ENCODE results near the gene MKLN1. TPM values are rescaled to one million over a fixed set of nuclear protein-coding genes. Genes with fewer than 3 reads are reported as not detected.
A peak's percentile ranks its signal among the peaks of the same experiment; 100 is the strongest.

Gene MKLN1
- polyA plus RNA-seq, 1 of the 3 experiments (the other 2 are of a cell fraction) = 11.0 TPM

DNA sequence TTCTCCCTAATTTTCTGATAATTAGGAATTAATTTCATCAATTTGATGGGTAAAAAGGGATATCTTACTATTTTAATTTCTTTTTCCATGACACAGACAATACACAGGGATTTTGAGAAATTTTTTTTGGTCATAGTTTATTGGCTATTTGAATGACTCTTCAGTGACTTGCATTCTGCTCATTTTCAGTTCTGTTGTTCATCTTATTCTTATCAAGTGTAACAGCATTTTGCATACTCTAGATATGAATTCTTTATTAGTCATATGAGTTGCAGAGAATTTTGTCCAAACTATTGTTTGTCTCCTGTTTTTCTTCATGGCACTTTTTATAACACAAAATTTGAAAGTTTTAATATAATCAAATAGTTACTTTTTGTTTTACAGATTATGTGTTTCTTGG lies 41.7 kb downstream of the MKLN1 start:
- POLR2A ChIA-PET = no interaction called here

DNA sequence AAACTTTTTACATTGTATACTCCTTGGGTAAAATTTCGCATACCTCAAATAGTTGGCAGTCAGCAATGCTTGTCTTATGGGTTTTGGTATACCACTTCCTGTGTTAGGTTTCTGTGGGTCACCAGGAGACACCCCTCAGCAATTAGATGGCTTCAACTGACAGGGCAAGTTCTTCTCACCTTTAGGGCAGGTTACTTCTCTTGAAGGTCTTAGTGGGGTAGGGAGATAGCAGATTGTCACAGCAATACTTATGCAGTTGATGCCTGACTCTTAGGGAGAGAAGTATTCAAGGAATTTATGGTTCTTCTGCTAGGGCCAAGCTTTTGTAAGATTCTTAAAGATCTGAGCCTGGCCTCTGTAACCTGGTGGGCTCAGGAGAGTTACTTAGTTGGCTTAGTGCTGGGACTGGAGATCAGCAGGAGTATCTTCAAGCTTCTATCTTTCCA lies 42.9 kb downstream of the MKLN1 start:
- no peaks in the 10 kb centered on the region for H3K9me3 ChIP-seq
- CTCF ChIA-PET = interaction anchor here (0.7 to 1.3 kb wide), 4 partner anchors 9 to 26 kb away, joined by 3 to 4 read pairs (median 4); no protein-coding TSS in a partner anchor
- no peak overlapping the region for H3K4me2 ChIP-seq
- H4K20me1 ChIP-seq (ENCODE audit: insufficient read depth) = peaks cover 85% of the 10 kb centered on the region
- peaks cover 3% of the 10 kb centered on the region; the same call in 1 of the 2 replicates for H3K9me2 ChIP-seq
- no peak for DNase-seq
- H3K36me3 ChIP-seq (replicated peaks in 1 of 2; ENCODE audit: control insufficient read depth in 1 of 2, insufficient read depth in 2 of 2, low read length in 1 of 2) = peaks cover 4 to 17% of the 10 kb centered on the region in 2 experiments
- H3K9ac ChIP-seq = no peak overlapping the region
- H3K79me2 ChIP-seq (ENCODE audit: insufficient read depth) = peaks cover 100% of the 10 kb centered on the region
- no peak overlapping the region for H3K4me3 ChIP-seq (ENCODE audit: low read depth in 2 of 2, low read length in 1 of 2)
- H3F3A ChIP-seq (replicated peaks; ENCODE audit: insufficient read depth) = peaks cover 26% of the 10 kb centered on the region
- H3K27ac ChIP-seq (ENCODE audit: low read depth in 2 of 2, low read length in 1 of 2) = peak overlapping the region; percentile 44 to 56; a peak in 3 of 4 replicates
- peaks cover 9 to 22% of the 10 kb centered on the region in 2 experiments for H3K4me1 ChIP-seq (ENCODE audit: control insufficient read depth in 1 of 2, insufficient read depth in 2 of 2, low read depth in 1 of 2, low read length in 1 of 2)
- H2AFZ ChIP-seq (ENCODE audit: low read depth) = no peak overlapping the region
- no peaks in the 10 kb centered on the region for H3K27me3 ChIP-seq (ENCODE audit: insufficient read depth)
- peak; percentile 46; the same call in 1 of the 2 replicates for TF ChIP-seq TEAD4 (IDR thresholded peaks at IDR 0.05; ENCODE audit: borderline replicate concordance, insufficient read depth)
- TF ChIP-seq FOSL2 (IDR thresholded peaks at IDR 0.05; ENCODE audit: borderline replicate concordance, low read depth) = no peak
- TF ChIP-seq GATA2 (CRISPR knock-in tag; IDR thresholded peaks at IDR 0.05) = no peak
- peak; percentile 6; the same call in 1 of the 2 replicates for TF ChIP-seq JUND (IDR thresholded peaks at IDR 0.05)
- TF ChIP-seq NFIC (IDR thresholded peaks at IDR 0.05; ENCODE audit: borderline replicate concordance) = peak; percentile 59; the same call in 1 of the 2 replicates
- no peak for TF ChIP-seq FOXM1 (IDR thresholded peaks at IDR 0.05; ENCODE audit: low read depth)
- POLR2A ChIA-PET = no interaction called here
- 79% methylated on average over 1 of the region's 1 CpG for WGBS (ENCODE audit: low lambda C conversion rate)

More for the DNA sequence above, 41.7 kb downstream of the MKLN1 start:
- H3K9me2 ChIP-seq = peaks cover 3% of the 10 kb centered on the region; the same call in 1 of the 2 replicates
- H3K27me3 ChIP-seq (ENCODE audit: insufficient read depth) = no peaks in the 10 kb centered on the region
- H3K9me3 ChIP-seq = no peaks in the 10 kb centered on the region
- H3K9ac ChIP-seq = no peak overlapping the region
- TF ChIP-seq TCF12 (IDR thresholded peaks at IDR 0.05) (0 out of 2 replicates have a peak, but pooled peaks have one; percentile 13), CHD2 (IDR thresholded peaks at IDR 0.05; ENCODE audit: low read length, partially characterized antibody) (no peak)
- TF ChIP-seq, protein P1, sequence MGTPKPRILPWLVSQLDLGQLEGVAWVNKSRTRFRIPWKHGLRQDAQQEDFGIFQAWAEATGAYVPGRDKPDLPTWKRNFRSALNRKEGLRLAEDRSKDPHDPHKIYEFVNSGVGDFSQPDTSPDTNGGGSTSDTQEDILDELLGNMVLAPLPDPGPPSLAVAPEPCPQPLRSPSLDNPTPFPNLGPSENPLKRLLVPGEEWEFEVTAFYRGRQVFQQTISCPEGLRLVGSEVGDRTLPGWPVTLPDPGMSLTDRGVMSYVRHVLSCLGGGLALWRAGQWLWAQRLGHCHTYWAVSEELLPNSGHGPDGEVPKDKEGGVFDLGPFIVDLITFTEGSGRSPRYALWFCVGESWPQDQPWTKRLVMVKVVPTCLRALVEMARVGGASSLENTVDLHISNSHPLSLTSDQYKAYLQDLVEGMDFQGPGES (IDR thresholded peaks at IDR 0.05; ENCODE audit: low read depth, low read length) = no peak
- no peak overlapping the region for H3K4me3 ChIP-seq (ENCODE audit: low read depth in 2 of 2, low read length in 1 of 2)
- peaks cover 91% of the 10 kb centered on the region for H4K20me1 ChIP-seq (ENCODE audit: insufficient read depth)
- no peak for DNase-seq
- H3K79me2 ChIP-seq (ENCODE audit: insufficient read depth) = peaks cover 100% of the 10 kb centered on the region
- no peak overlapping the region for H2AFZ ChIP-seq (ENCODE audit: low read depth)
- no peak overlapping the region for H3K4me2 ChIP-seq
- no peak overlapping the region for H3K27ac ChIP-seq (ENCODE audit: low read depth in 2 of 2, low read length in 1 of 2)
- CTCF ChIA-PET = no interaction called here
- peaks cover 26% of the 10 kb centered on the region for H3F3A ChIP-seq (replicated peaks; ENCODE audit: insufficient read depth)
- H3K36me3 ChIP-seq (replicated peaks in 1 of 2; ENCODE audit: control insufficient read depth in 1 of 2, insufficient read depth in 2 of 2, low read length in 1 of 2) = peaks cover 0 to 13% of the 10 kb centered on the region in 2 experiments
- H3K4me1 ChIP-seq (ENCODE audit: control insufficient read depth in 1 of 2, insufficient read depth in 2 of 2, low read depth in 1 of 2, low read length in 1 of 2) = peaks cover 9 to 22% of the 10 kb centered on the region in 2 experiments

DNA sequence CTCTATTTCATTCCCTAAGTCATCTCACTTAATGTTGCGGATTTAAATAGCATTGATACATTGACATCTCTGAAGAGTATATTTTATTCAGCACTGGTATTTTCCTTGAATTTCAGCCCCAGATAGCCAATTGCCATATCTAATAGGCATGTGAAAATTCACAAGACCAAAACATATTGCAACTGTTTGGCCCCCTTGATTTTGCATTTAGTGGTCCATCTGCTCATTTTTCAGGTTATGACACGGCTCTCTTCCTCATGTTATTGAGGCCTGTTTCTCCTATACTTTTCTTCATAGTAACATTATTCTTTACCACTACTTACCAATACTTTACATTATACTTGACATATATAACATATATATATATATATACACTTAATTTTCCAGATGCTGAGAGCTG lies 43.7 kb downstream of the MKLN1 start:
- POLR2A ChIA-PET = no interaction called here
- Histone ChIP-seq H3K9me3 (no peaks in the 10 kb centered on the region), H3K27ac (ENCODE audit: low read depth in 2 of 2, low read length in 1 of 2) (peak overlapping the region; percentile 44 to 56; a peak in 3 of 4 replicates), H4K20me1 (ENCODE audit: insufficient read depth) (peaks cover 78% of the 10 kb centered on the region), H3K9ac (no peak overlapping the region), H3K4me3 (ENCODE audit: low read depth in 2 of 2, low read length in 1 of 2) (no peak overlapping the region), H3K4me1 (ENCODE audit: control insufficient read depth in 1 of 2, insufficient read depth in 2 of 2, low read depth in 1 of 2, low read length in 1 of 2) (peaks cover 9 to 22% of the 10 kb centered on the region in 2 experiments), H3F3A (replicated peaks; ENCODE audit: insufficient read depth) (peaks cover 26% of the 10 kb centered on the region), H3K79me2 (ENCODE audit: insufficient read depth) (peaks cover 94% of the 10 kb centered on the region), H2AFZ (ENCODE audit: low read depth) (no peak overlapping the region), H3K4me2 (no peak overlapping the region), H3K36me3 (replicated peaks in 1 of 2; ENCODE audit: control insufficient read depth in 1 of 2, insufficient read depth in 2 of 2, low read length in 1 of 2) (peaks cover 4 to 17% of the 10 kb centered on the region in 2 experiments), H3K27me3 (ENCODE audit: insufficient read depth) (no peaks in the 10 kb centered on the region), H3K9me2 (peaks cover 3% of the 10 kb centered on the region; the same call in 1 of the 2 replicates)
- 93% methylated on average over 2 of the region's 2 CpGs for WGBS (ENCODE audit: low lambda C conversion rate)
- CTCF ChIA-PET = interaction anchor here (0.9 to 1.4 kb wide), 4 partner anchors 8 to 18 kb away, joined by 3 read pairs; no protein-coding TSS in a partner anchor
- DNase-seq = no peak
- TF ChIP-seq FOXM1 (IDR thresholded peaks at IDR 0.05; ENCODE audit: low read depth) (no peak), GABPA (IDR thresholded peaks at IDR 0.05; ENCODE audit: low read depth) (no peak), RAD21 (IDR thresholded peaks at IDR 0.05; ENCODE audit: low read length) (no peak), FOXJ3 (CRISPR knock-in tag; IDR thresholded peaks at IDR 0.05) (no peak), CHD2 (IDR thresholded peaks at IDR 0.05; ENCODE audit: low read length, partially characterized antibody) (no peak), ELF1 (IDR thresholded peaks at IDR 0.05) (no peak), MXI1 (IDR thresholded peaks at IDR 0.05; ENCODE audit: low read depth, low read length) (no peak)
- TF ChIP-seq, protein P1 (IDR thresholded peaks at IDR 0.05; ENCODE audit: low read depth, low read length) = no peak
- TF ChIP-seq, protein P2, sequence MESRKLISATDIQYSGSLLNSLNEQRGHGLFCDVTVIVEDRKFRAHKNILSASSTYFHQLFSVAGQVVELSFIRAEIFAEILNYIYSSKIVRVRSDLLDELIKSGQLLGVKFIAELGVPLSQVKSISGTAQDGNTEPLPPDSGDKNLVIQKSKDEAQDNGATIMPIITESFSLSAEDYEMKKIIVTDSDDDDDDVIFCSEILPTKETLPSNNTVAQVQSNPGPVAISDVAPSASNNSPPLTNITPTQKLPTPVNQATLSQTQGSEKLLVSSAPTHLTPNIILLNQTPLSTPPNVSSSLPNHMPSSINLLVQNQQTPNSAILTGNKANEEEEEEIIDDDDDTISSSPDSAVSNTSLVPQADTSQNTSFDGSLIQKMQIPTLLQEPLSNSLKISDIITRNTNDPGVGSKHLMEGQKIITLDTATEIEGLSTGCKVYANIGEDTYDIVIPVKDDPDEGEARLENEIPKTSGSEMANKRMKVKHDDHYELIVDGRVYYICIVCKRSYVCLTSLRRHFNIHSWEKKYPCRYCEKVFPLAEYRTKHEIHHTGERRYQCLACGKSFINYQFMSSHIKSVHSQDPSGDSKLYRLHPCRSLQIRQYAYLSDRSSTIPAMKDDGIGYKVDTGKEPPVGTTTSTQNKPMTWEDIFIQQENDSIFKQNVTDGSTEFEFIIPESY (IDR thresholded peaks at IDR 0.05; ENCODE audit: borderline replicate concordance, low read depth) = no peak

All from SK-N-SH (cell line).